Measurements from ENCODE around the gene LRRC23. TPM values are rescaled to one million over a fixed set of nuclear protein-coding genes. Genes with fewer than 3 reads are reported as not detected.
A peak's percentile ranks its signal among the peaks of the same experiment; 100 is the strongest.

The LRRC23 gene
- total and polyA plus RNA-seq, 7 donors, result 5.3 to 21.0 (median 12.2) TPM

DNA sequence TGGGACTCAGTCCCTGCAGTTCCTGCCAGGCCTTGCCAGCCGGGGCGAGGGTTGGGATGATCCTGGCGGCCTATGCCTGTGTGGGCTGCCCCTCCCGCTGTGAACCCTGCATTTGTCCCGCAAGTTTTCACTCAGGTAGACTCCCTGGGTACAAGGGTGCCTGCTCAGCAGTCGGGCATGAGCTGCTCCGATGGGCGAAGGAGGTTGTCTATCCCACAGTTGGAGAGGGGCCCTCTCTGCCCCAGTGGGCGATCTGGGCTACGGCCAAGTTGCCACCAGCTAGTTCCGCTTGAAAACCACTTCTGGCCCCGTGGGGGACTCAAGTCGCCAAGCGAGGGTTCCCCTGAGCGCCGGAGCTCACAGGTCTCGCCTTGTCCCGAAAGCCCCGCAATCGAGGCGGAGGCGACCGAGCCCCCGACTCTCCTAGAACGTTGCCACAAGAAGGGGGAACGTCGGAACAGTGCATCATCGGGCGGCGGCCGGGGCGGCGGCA lies 37.7 kb upstream of the LRRC23 start:
- H3K4me1 ChIP-seq, result peaks cover 0 to 41% (median 39%) of the 10 kb centered on the region in 4 donors
- peak overlapping the region; percentile 95 to 100 (median 98) for H3K27ac ChIP-seq
- TF ChIP-seq POLR2AphosphoS5 (IDR thresholded peaks at IDR 0.05), result no peak
- TF ChIP-seq POLR2A (IDR thresholded peaks at IDR 0.05), result no peak
- no peak for TF ChIP-seq CTCF (IDR thresholded peaks at IDR 0.05)
- TF ChIP-seq EP300 (IDR thresholded peaks at IDR 0.05), result no peak
- H3K36me3 ChIP-seq, result peaks cover 13 to 69% (median 44%) of the 10 kb centered on the region in 4 donors
- intact Hi-C loops (cut with DNase I), result loop anchor here (10.0 kb wide), 1 partner anchor 248 kb away; no protein-coding TSS in a partner anchor
- H3K27me3 ChIP-seq, result no peaks in the 10 kb centered on the region
- no peaks in the 10 kb centered on the region for H3K9me3 ChIP-seq
- 2 to 4% methylated on average over 33 of the region's 33 CpGs for WGBS, 2 donors
- H3K4me3 ChIP-seq, result peak overlapping the region; percentile 72 to 100 (median 96)
- DNase-seq, result no peak

- Histone ChIP-seq H3K4me1 (peaks cover 0 to 48% (median 42%) of the 10 kb centered on the region in 4 donors), H3K9me3 (no peaks in the 10 kb centered on the region), H3K27ac (peak within 1 kb of the TSS; percentile 95 to 100 (median 98)), H3K36me3 (peaks cover 13 to 63% (median 41%) of the 10 kb centered on the region in 4 donors), H3K4me3 (peak within 1 kb of the TSS; percentile 72 to 100 (median 96)), H3K27me3 (no peaks in the 10 kb centered on the region)
- intact Hi-C loops (cut with DNase I), result loop anchor here (2.0 to 10.0 kb wide), 3 partner anchors 57 to 247 kb away; no protein-coding TSS in a partner anchor
- WGBS, 2 donors, result 0 to 1% methylated on average over 86 of the region's 86 CpGs
- DNase-seq, result peak; percentile 96
- TF ChIP-seq EP300 (IDR thresholded peaks at IDR 0.05) (no peak), POLR2AphosphoS5 (IDR thresholded peaks at IDR 0.05) (peak; percentile 99 to 100 (median 100)), POLR2A (IDR thresholded peaks at IDR 0.05) (peak; percentile 96 to 98), CTCF (IDR thresholded peaks at IDR 0.05) (no peak)
Measured at GRCh38 chr12:6867413-6868210, 37.0 kb upstream of the LRRC23 start, which contains the start of gene TPI1. Gene TPI1, plus strand, starts transcription at chr12:6867531. Its CDS starts 36 bp downstream, at chr12:6867567.

DNA sequence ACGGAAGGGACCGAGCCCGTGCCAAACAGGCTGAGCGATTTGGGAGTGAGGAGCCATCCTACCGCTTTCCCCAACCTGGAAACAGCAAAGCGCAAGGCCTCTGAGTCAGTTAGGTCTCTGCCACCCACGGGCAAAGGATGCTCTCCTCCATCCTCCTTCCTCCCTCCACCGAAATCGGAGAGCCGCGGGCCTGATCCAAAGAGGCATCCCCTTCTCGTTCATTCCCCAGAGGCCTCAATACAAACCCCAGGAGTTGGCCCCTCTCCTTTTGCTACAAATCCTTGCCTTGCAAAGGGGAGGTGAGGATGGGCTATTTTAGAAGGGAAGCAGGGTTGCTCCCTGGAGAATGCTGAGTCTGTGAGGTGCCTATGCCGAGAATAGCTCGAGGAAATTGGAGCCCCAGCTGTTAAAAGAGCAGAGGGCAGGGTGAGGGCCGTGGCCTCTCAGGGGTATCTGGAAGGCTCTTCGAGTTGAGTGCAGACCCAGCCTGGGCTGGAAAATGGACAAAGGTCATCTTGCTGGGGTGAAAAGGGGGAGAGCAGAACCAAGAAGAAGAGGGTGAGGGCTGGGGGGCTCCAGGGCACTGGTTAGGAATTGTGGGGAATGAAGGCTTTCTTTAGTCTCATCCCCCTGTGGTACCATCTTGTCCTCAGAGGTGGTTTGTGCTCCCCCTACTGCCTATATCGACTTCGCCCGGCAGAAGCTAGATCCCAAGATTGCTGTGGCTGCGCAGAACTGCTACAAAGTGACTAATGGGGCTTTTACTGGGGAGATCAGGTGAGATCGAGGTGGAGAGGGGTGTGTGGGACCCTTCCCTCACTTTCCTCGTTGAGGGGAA lies 36.2 kb upstream of the LRRC23 start:
- 7 to 11% methylated on average over 22 of the region's 22 CpGs for WGBS, 2 donors
- Histone ChIP-seq H3K27ac (peak overlapping the region; percentile 95 to 100 (median 98)), H3K27me3 (no peaks in the 10 kb centered on the region), H3K4me3 (peak overlapping the region; percentile 72 to 100 (median 96)), H3K9me3 (no peaks in the 10 kb centered on the region), H3K4me1 (peaks cover 0 to 52% (median 42%) of the 10 kb centered on the region in 4 donors), H3K36me3 (peaks cover 8 to 54% (median 34%) of the 10 kb centered on the region in 4 donors)
- no peak for DNase-seq
- intact Hi-C loops (cut with DNase I), result loop anchor here (1.0 to 10.0 kb wide), 4 partner anchors 23 to 246 kb away; no protein-coding TSS in a partner anchor
- no peak for TF ChIP-seq POLR2AphosphoS5 (IDR thresholded peaks at IDR 0.05)
- no peak for TF ChIP-seq EP300 (IDR thresholded peaks at IDR 0.05)
- no peak for TF ChIP-seq CTCF (IDR thresholded peaks at IDR 0.05)
- TF ChIP-seq POLR2A (IDR thresholded peaks at IDR 0.05), result no peak

Data from sigmoid colon (tissue), 7 donors.